Activated CD4-positive, alpha-beta T cell treated with anti-CD3 and anti-CD28 coated beads, Interleukin-2, amount 50 U/mL, for 16 hours (primary cell): ENCODE measurements around the gene PLAAT4.
A peak's percentile ranks its signal among the peaks of the same experiment; 100 is the strongest.
"Not testable (repeated sequence)": the region's sequence is repeated elsewhere in the genome, so short reads cannot be mapped to it uniquely, and the experiment has no call there.

Experiments used
- DNase-seq: peaks from one replicate; pipeline ENCODE4 v3.0.0-alpha.2; 2020

The PLAAT4 gene

GRCh38 chr11:63573881-63574855 lies 37.6 kb downstream of the PLAAT4 start:
- DNase-seq = peak; percentile 52

- no peak for DNase-seq
These were observed 38.4 kb downstream of the PLAAT4 start for GRCh38 chr11:63574856-63575602.

GRCh38 chr11:63578882-63579281 lies 42.3 kb downstream of the PLAAT4 start:
- DNase-seq = not testable (repeated sequence)

GRCh38 chr11:63581224-63581623 lies 44.6 kb downstream of the PLAAT4 start:
- not testable (repeated sequence) for DNase-seq

GRCh38 chr11:63583357-63583677 lies 46.7 kb downstream of the PLAAT4 start:
- no peak for DNase-seq

GRCh38 chr11:63586451-63587166 lies 50.0 kb downstream of the PLAAT4 start:
- DNase-seq = no peak

- DNase-seq = no peak
These were observed 52.4 kb downstream of the PLAAT4 start for GRCh38 chr11:63589000-63589399.

- no peak for DNase-seq
These were observed 53.6 kb downstream of the PLAAT4 start for GRCh38 chr11:63590024-63590788.

GRCh38 chr11:63592975-63593395 lies 56.4 kb downstream of the PLAAT4 start:
- DNase-seq = no peak

GRCh38 chr11:63595296-63595695 lies 58.7 kb downstream of the PLAAT4 start:
- DNase-seq = no peak
